Activated naive CD4-positive, alpha-beta T cell treated with anti-CD3 and anti-CD28 coated beads, Interleukin-2, amount 50 U/mL, for 24 hours (primary cell): ENCODE results near the gene RIPPLY3.

Source experiments
- H3K27ac Mint-ChIP-seq: one replicate; pipeline ENCODE4 v1.8.0; 2021; ENCODE audit warnings: mild to moderate bottlenecking, mixed read lengths
- H3K27me3 Mint-ChIP-seq: one replicate; pipeline ENCODE4 v1.8.0; 2021; ENCODE audit warnings: mixed read lengths
- H3K36me3 Mint-ChIP-seq: one replicate; pipeline ENCODE4 v1.8.0; 2021; ENCODE audit warnings: mixed read lengths
- H3K4me1 Mint-ChIP-seq: one replicate; pipeline ENCODE4 v1.8.0; 2021; ENCODE audit warnings: mixed read lengths
- H3K4me3 Mint-ChIP-seq: one replicate; pipeline ENCODE4 v1.8.0; 2021; ENCODE audit warnings: mild to moderate bottlenecking, mixed read lengths
- H3K9me3 Mint-ChIP-seq: one replicate; pipeline ENCODE4 v1.8.0; 2021; ENCODE audit warnings: mixed read lengths

The RIPPLY3 gene

DNA sequence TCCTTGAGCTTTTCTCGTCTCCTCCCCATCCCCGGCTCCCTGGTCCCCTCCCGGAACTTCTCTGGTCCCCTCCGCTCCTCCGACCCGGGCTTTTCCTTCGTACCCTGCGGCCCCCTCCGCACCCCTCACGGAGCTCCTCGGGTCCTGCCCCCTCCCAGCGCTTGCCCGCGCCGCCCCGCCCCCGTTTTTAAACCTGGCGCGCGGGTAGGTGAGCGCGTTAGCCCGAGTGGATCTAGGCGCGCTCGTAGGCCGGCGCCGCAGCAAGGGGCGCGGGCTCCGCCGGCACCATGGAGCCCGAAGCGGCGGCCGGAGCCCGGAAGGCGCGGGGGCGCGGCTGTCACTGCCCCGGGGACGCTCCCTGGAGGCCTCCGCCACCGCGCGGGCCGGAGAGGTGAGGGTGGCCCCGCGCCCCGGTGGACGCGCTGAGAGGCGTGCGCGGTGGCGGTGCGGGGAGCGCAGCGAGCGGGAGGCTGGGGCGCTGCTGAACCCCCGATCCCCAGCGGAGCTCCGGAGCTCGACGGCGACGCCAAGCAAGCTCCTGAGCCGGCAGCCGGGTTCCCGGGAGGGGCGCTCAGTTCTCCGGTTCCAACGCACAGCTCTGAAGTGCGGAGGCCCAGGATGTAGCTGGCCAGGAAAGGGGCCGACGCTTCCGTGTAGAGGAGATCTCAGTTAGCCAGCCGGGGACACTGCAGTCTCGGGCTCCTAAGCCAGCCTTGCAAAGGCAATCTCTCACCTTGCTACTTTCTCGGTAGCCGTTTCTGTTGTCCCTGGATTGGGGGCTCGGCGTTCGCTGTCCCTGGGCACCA lies at the start of gene RIPPLY3:
Gene RIPPLY3 (plus strand): TSS at position 217 of the 806 bp plus-strand sequence. CDS start 71 bp downstream, at position 288.
- H3K36me3 Mint-ChIP-seq, result no peaks in the 10 kb centered on the region
- peaks cover 18% of the 10 kb centered on the region for H3K4me1 Mint-ChIP-seq
- H3K27ac Mint-ChIP-seq, result no peak within 1 kb of the TSS

DNA sequence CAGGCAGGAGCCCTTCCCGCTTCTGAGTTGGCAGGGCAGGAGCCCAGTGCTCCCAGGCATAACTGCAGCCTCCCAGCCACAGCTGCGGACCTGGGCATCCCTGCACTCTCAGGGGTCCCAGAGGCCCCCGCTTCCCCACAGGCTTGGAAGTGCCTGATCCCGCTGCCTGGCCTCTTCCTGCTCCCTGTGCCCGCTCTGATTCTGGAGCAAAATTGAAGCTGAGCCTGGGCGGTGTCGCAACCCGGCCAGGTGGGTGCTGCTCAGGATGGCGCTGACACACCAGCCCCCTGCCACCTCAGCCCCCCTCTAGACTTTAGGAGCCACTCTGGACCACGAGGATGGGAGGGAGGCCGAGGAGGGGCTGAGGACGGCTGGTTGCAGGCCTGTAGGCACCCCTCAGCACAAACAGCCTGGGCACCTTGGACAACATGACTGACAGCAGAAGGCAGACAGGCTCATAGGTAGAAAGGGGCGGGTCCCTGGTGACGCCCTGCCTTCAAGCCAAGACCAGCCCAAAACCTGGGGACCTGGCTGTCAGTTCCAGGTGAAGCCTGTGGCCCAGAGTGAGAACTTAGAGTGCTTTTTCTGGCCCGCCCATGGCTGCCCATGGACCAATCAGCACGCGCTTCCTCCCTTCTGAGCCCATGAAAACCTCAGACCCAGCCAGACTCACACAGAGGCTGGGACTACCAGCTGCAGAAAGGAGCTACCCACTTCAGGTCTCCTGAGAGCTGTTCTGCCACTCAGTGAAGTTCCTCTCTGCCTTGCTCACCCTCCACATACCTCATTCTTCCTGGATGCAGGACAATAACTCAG lies 47.3 kb upstream of the RIPPLY3 start:
- no peaks in the 10 kb centered on the region for H3K9me3 Mint-ChIP-seq
- H3K36me3 Mint-ChIP-seq, result peaks cover 10% of the 10 kb centered on the region
- no peaks in the 10 kb centered on the region for H3K4me1 Mint-ChIP-seq
- H3K27me3 Mint-ChIP-seq, result no peaks in the 10 kb centered on the region
- no peak overlapping the region for H3K4me3 Mint-ChIP-seq
- no peak overlapping the region for H3K27ac Mint-ChIP-seq

More for the DNA sequence above, at the start of gene RIPPLY3:
- Mint-ChIP-seq H3K9me3 (no peaks in the 10 kb centered on the region), H3K27me3 (peaks cover 22% of the 10 kb centered on the region), H3K4me3 (peak within 1 kb of the TSS; percentile 75)

- Mint-ChIP-seq H3K4me1 (peaks cover 13% of the 10 kb centered on the region), H3K36me3 (peaks cover 10% of the 10 kb centered on the region), H3K27ac (no peak overlapping the region), H3K27me3 (no peaks in the 10 kb centered on the region), H3K4me3 (no peak overlapping the region), H3K9me3 (no peaks in the 10 kb centered on the region)
Measured at GRCh38 chr21:36960676-36961284, 45.7 kb upstream of the RIPPLY3 start.

DNA sequence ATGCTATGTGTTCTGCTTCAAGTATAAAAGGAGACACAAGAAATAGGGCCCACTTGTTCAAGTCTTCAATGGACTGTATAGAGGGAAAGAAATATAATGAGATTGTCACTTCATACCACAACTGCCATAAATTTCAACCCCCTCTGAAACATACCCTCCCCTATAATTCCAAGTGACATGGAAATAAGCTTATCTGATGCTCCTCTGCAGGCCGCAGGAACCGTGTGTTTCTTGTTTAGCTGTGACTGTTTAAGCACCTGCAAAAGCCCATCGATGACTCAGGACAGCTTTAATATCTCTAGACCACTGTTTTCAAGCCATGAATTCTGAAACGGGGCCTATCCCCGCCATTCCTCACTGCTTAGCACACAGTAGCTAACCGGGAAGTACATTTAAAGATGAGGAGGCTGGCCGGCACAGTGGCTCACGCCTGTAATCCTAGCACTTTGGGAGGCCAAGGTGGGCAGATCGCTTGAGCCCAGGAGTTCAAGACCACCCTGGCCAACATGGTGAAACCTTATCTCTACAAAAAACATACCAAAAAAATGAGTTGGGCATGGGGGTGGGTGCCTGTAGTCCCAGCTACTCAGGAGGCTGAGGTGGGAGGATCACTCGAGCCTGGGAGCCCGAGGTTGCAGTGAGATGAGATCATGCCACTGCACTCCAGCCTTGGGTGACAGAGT lies 44.3 kb upstream of the RIPPLY3 start:
- Mint-ChIP-seq H3K36me3 (peaks cover 5% of the 10 kb centered on the region), H3K4me3 (no peak overlapping the region), H3K27me3 (no peaks in the 10 kb centered on the region), H3K27ac (no peak overlapping the region), H3K4me1 (peaks cover 17% of the 10 kb centered on the region), H3K9me3 (no peaks in the 10 kb centered on the region)

DNA sequence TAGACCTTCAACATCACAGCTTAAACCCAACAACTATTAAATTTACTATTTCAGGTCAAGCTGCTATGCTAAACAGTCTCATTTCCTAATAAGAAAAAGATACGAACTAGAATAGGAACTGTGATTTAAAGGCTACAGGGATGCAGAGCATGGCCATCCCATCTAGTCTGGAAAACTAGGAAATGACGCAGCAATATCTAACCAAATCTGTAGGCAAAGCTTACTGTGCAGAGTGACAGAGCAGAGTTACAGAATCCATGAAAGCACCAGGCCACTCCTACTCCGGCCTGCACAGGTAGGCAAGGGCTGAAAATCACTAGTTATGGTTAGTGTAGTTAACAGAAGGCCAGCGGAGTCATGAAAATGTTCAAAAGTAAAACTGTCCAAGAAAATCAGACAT lies 42.1 kb upstream of the RIPPLY3 start:
- Mint-ChIP-seq H3K36me3 (peaks cover 4% of the 10 kb centered on the region), H3K9me3 (no peaks in the 10 kb centered on the region), H3K4me3 (no peak overlapping the region), H3K27ac (no peak overlapping the region), H3K27me3 (no peaks in the 10 kb centered on the region), H3K4me1 (peaks cover 18% of the 10 kb centered on the region)

GRCh38 chr21:36964827-36965719 lies 41.4 kb upstream of the RIPPLY3 start:
- Mint-ChIP-seq H3K9me3 (no peaks in the 10 kb centered on the region), H3K4me3 (peak overlapping the region; percentile 93)

GRCh38 chr21:36965720-36966065 lies 40.8 kb upstream of the RIPPLY3 start:
- H3K9me3 Mint-ChIP-seq, result no peaks in the 10 kb centered on the region
- H3K4me3 Mint-ChIP-seq, result peak overlapping the region; percentile 93
- H3K36me3 Mint-ChIP-seq, result peaks cover 2% of the 10 kb centered on the region
- H3K27ac Mint-ChIP-seq, result peak overlapping the region; percentile 98
- no peaks in the 10 kb centered on the region for H3K27me3 Mint-ChIP-seq
- peaks cover 18% of the 10 kb centered on the region for H3K4me1 Mint-ChIP-seq

More at GRCh38 chr21:36964827-36965719, 41.4 kb upstream of the RIPPLY3 start:
- peaks cover 18% of the 10 kb centered on the region for H3K4me1 Mint-ChIP-seq
- H3K36me3 Mint-ChIP-seq, result peaks cover 4% of the 10 kb centered on the region
- peak overlapping the region; percentile 98 for H3K27ac Mint-ChIP-seq
- H3K27me3 Mint-ChIP-seq, result no peaks in the 10 kb centered on the region

DNA sequence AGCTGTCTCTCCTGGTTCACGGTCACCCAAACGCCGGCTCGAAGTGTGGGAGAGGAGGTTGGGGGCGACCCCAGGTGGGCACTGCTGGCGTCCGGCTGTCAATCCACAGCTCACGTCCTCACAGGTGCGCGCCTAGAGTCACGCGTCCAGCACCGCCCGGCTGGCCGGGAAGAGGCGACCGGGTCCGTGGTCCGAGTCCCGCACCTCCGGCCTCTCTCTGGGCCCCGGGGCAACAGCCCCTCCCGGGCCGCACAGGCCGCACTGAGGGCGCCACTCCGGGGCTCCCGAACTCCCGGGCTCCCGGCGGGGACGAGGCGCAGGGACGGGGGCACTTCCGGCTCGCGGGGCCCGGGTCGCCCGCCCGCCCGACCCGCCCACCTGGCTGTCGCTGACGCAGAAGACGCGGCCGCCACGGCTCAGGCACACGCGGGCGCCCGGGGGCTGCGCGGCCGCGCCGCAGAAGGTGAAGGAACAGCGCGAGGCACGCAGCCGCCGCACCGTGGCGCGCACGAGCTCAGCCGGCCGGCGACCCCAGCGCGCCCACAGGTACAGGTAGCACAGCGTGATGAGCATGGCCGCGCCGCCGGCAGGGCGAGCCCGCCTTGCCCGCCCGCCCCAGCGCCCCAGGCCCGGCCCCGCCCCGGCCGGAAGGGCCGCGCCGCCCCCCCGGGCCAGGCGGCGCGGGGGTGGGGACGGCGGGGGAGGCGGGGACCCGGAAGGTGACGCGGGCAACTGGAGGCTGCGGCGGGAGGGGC lies 40.3 kb upstream of the RIPPLY3 start, which contains the start of gene HLCS:
Gene HLCS (minus strand): TSS at position 604 of the 755 bp plus-strand sequence. CDS start 31 bp downstream, at position 573.
- Mint-ChIP-seq H3K4me1 (peaks cover 18% of the 10 kb centered on the region), H3K27me3 (no peaks in the 10 kb centered on the region), H3K4me3 (peak within 1 kb of the TSS; percentile 93), H3K27ac (peak within 1 kb of the TSS; percentile 98), H3K36me3 (no peaks in the 10 kb centered on the region), H3K9me3 (no peaks in the 10 kb centered on the region)

DNA sequence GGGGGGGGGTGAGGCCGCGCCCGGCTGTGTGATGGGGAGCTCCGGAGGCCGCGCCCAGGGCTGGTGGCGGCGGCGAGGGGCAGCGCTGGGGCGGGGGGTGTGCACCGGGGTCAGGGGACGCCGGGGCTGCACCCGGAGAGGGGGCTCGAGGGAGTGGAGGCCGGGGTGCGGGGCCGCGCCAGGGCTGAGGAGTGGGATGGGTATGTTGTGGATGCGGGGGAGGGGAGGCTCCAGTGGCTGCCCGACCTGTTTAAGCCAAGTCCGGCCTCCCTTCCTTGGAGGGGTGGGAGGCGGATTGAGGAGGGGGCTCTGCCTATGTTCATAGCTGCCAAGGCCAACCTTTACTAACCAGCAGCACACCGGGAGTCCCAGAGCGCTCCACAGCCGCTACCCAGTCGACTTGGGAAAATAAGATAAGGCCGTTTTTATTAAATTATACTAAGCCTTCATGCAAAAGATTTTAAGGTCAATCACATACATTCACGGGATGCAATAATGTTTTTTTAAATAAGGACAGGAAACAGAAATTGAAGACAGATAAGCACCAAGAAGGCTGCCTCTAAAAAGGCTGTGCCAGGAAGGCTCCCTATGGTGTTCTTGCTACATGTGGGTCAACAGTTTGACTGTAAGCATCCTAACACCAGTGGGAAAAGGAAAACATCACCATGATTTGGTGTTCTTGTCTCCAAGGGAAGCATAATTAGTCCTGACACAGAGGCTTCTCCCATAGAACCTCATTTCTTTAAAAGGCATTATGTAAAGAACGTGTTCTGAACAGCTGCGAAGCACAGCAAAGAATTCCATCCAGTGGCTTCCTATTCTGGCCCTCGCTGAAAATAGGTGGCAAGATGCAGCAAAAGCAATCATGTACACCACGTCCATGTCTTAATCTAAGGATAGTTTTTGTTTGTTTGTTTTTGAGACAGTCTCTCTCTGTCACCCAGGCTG lies 39.4 kb upstream of the RIPPLY3 start:
- H3K4me1 Mint-ChIP-seq, result peaks cover 18% of the 10 kb centered on the region
- no peaks in the 10 kb centered on the region for H3K27me3 Mint-ChIP-seq
- no peak overlapping the region for H3K27ac Mint-ChIP-seq
- H3K36me3 Mint-ChIP-seq, result no peaks in the 10 kb centered on the region
- H3K4me3 Mint-ChIP-seq, result peak overlapping the region; percentile 75
- H3K9me3 Mint-ChIP-seq, result no peaks in the 10 kb centered on the region

GRCh38 chr21:36968414-36968813 lies 38.1 kb upstream of the RIPPLY3 start:
- H3K27ac Mint-ChIP-seq, result no peak overlapping the region
- H3K27me3 Mint-ChIP-seq, result no peaks in the 10 kb centered on the region
- H3K9me3 Mint-ChIP-seq, result no peaks in the 10 kb centered on the region
- H3K4me1 Mint-ChIP-seq, result peaks cover 18% of the 10 kb centered on the region
- H3K36me3 Mint-ChIP-seq, result no peaks in the 10 kb centered on the region
- H3K4me3 Mint-ChIP-seq, result peak overlapping the region; percentile 75

GRCh38 chr21:36968976-36969375 lies 37.5 kb upstream of the RIPPLY3 start:
- Mint-ChIP-seq H3K36me3 (no peaks in the 10 kb centered on the region), H3K9me3 (no peaks in the 10 kb centered on the region), H3K27me3 (no peaks in the 10 kb centered on the region), H3K27ac (no peak overlapping the region), H3K4me1 (peaks cover 18% of the 10 kb centered on the region), H3K4me3 (no peak overlapping the region)

DNA sequence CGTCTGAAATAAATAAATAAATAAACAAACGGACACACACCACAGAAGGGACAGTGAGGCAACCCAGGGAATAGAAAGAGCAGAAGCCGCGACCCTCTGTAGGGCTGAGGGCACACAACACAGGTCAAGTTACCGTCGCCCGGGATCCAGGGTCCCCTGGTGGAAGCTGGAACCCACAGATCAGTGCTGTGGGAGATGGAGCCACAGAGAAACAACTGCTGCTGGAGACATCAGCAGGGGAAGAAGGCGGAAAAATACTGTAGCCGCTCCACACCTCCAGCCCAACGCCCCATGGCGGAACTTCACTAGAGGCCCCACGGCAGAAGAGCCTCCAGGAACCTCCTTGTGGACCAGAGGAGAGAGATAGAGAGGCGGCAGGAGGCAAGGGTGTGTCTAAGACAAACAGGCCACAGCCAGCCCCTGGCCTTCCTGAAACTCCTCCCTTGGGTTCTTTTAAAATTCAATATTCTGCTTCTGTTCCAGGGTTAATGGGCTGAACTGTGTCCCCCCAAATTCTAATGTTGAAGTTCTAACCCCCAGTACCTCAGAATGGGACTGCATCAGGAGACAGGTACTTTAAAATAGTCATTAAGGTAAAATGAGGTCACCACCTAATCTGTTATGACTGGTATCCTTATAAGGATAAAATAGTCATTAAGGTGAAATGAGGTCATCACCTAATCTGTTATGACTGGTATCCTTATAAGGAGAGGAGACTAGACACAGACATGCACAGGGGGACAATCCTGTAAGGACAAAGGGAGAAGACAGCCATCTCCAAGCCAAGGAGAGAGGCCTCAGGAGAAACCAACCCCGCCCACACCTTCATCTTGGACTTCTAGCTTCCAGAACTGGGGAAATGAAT lies 32.3 kb upstream of the RIPPLY3 start:
- Mint-ChIP-seq H3K27ac (no peak overlapping the region), H3K4me3 (no peak overlapping the region), H3K27me3 (no peaks in the 10 kb centered on the region), H3K9me3 (no peaks in the 10 kb centered on the region), H3K36me3 (peaks cover 2% of the 10 kb centered on the region), H3K4me1 (peaks cover 9% of the 10 kb centered on the region)
